ENCODE results near the gene SLC22A4. TPM values are rescaled to one million over a fixed set of nuclear protein-coding genes. Genes with fewer than 3 reads are reported as not detected.

The SLC22A4 gene
- polyA plus RNA-seq, 2 of the 4 experiments (the other 2 are of a cell fraction): 3.2 to 4.6 TPM

- TF ChIP-seq TFCP2L1 (CRISPR knock-in tag; IDR thresholded peaks at IDR 0.05): no peak
- TF ChIP-seq FOSB (CRISPR knock-in tag; IDR thresholded peaks at IDR 0.05): no peak
- no peak for TF ChIP-seq BHLHE40 (IDR thresholded peaks at IDR 0.05; ENCODE audit: low read depth, low read length)
- no peak for TF ChIP-seq HOXB5 (CRISPR knock-in tag; IDR thresholded peaks at IDR 0.05)
- no peak for TF ChIP-seq EHMT2 (IDR thresholded peaks at IDR 0.05; ENCODE audit: low read depth)
- no peak for TF ChIP-seq KDM5A (IDR thresholded peaks at IDR 0.05)
- no peak for TF ChIP-seq SREBF2 (IDR thresholded peaks at IDR 0.05)
- no peak for TF ChIP-seq HOXB13 (CRISPR knock-in tag; IDR thresholded peaks at IDR 0.05; ENCODE audit: low read depth)
- no peak for TF ChIP-seq REST (IDR thresholded peaks at IDR 0.05)
- no peak for TF ChIP-seq ESRRA (IDR thresholded peaks at IDR 0.05; ENCODE audit: borderline replicate concordance, low read length)
- TF ChIP-seq CHD4 (IDR thresholded peaks at IDR 0.05; ENCODE audit: borderline replicate concordance): no peak
- no peak for TF ChIP-seq ATOH8 (CRISPR knock-in tag; IDR thresholded peaks at IDR 0.05; ENCODE audit: low read depth)
- no peak for TF ChIP-seq POLR2A (IDR thresholded peaks at IDR 0.05; ENCODE audit: low read length)
- TF ChIP-seq E2F6 (IDR thresholded peaks at IDR 0.05; ENCODE audit: borderline replicate concordance, low read depth): no peak
- TF ChIP-seq KDM1A (IDR thresholded peaks at IDR 0.05; ENCODE audit: low read depth): no peak
- no peak for TF ChIP-seq FOSL2 (IDR thresholded peaks at IDR 0.05)
- TF ChIP-seq FOSL2 (CRISPR knock-in tag; IDR thresholded peaks at IDR 0.05): no peak
- FAIRE-seq (no peak), DNase-seq (ENCODE audit: low read depth in 1 of 2, low spot score in 1 of 2) (no peak), ATAC-seq (no peak)
- Histone ChIP-seq H3K4me1 (peaks cover 8% of the 10 kb centered on the region; the same call in 2 of the 3 replicates), H3K9me3 (peaks cover 16% of the 10 kb centered on the region), H3K4me3 (no peak overlapping the region), H3K4me2 (no peak overlapping the region), H3K27ac (no peak overlapping the region)
- ChIA-PET CTCF (interaction anchor here (1.0 to 4.8 kb wide), 8 partner anchors 9 to 241 kb away, joined by 3 to 42 read pairs (median 4); no protein-coding TSS in a partner anchor), POLR2A (interaction anchor here (1.3 kb wide), 1 partner anchor 10 kb away, joined by 3 read pairs; no protein-coding TSS in a partner anchor)
- WGBS (ENCODE audit: missing lambda C conversion rate): 100% methylated on average over 2 of the region's 2 CpGs
Observed at GRCh38 chr5:132250547-132250946, 43.6 kb upstream of the SLC22A4 start.

GRCh38 chr5:132251220-132251725 lies 42.9 kb upstream of the SLC22A4 start:
- ChIA-PET CTCF (interaction anchor here (1.2 to 4.8 kb wide), 4 partner anchors 12 to 240 kb away, joined by 3 to 42 read pairs (median 8); no protein-coding TSS in a partner anchor), POLR2A (interaction anchor here (1.3 kb wide), 1 partner anchor 9 kb away, joined by 3 read pairs; no protein-coding TSS in a partner anchor)
- Histone ChIP-seq H3K9me3 (peaks cover 10% of the 10 kb centered on the region), H3K4me2 (no peak overlapping the region), H3K4me1 (peaks cover 8% of the 10 kb centered on the region; the same call in 2 of the 3 replicates), H3K4me3 (no peak overlapping the region), H3K27ac (no peak overlapping the region)
- WGBS (ENCODE audit: missing lambda C conversion rate): 62% methylated on average over 3 of the region's 10 CpGs
- DNase-seq (ENCODE audit: low read depth in 1 of 2, low spot score in 1 of 2): no peak
- no peak for FAIRE-seq
- ATAC-seq: peak in 1 of 2 experiments; percentile 53; a peak in 3 of 6 replicates
- no peak for TF ChIP-seq HOXB5 (CRISPR knock-in tag; IDR thresholded peaks at IDR 0.05)
- no peak for TF ChIP-seq KDM1A (IDR thresholded peaks at IDR 0.05; ENCODE audit: low read depth)
- no peak for TF ChIP-seq SMC3 (IDR thresholded peaks at IDR 0.05)
- TF ChIP-seq ZNF302 (CRISPR knock-in tag; IDR thresholded peaks at IDR 0.05): no peak
- no peak for TF ChIP-seq HEYL (CRISPR knock-in tag; IDR thresholded peaks at IDR 0.05)
- no peak for TF ChIP-seq MAFK (IDR thresholded peaks at IDR 0.05; ENCODE audit: partially characterized antibody)
- no peak for TF ChIP-seq KDM5A (IDR thresholded peaks at IDR 0.05)
- TF ChIP-seq SREBF2 (IDR thresholded peaks at IDR 0.05): no peak
- no peak for TF ChIP-seq ESRRA (IDR thresholded peaks at IDR 0.05; ENCODE audit: borderline replicate concordance, low read length)
- no peak for TF ChIP-seq BHLHE40 (IDR thresholded peaks at IDR 0.05; ENCODE audit: low read depth, low read length)
- TF ChIP-seq TP53 (CRISPR knock-in tag; IDR thresholded peaks at IDR 0.05): no peak
- no peak for TF ChIP-seq ZFP36 (IDR thresholded peaks at IDR 0.05; ENCODE audit: borderline replicate concordance, partially characterized antibody)
- TF ChIP-seq CHD2 (IDR thresholded peaks at IDR 0.05; ENCODE audit: low read length, partially characterized antibody): no peak
- TF ChIP-seq MYC (IDR thresholded peaks at IDR 0.05; ENCODE audit: borderline replicate concordance, low read length): no peak
- TF ChIP-seq BCL3 (IDR thresholded peaks at IDR 0.05): no peak
- no peak for TF ChIP-seq REST (IDR thresholded peaks at IDR 0.05)
- TF ChIP-seq CHD4 (IDR thresholded peaks at IDR 0.05; ENCODE audit: borderline replicate concordance): no peak
- no peak for TF ChIP-seq RARB (CRISPR knock-in tag; IDR thresholded peaks at IDR 0.05)

All from A549 (cell line).